Activated CD4-positive, alpha-beta T cell treated with anti-CD3 and anti-CD28 coated beads, Interleukin-2, amount 50 U/mL, for 1 hour (primary cell): ENCODE measurements around the gene RPS24.

Experiments used
- DNase-seq: peaks from one replicate; pipeline ENCODE4 v3.0.0-alpha.2; 2020

The RPS24 gene

DNA sequence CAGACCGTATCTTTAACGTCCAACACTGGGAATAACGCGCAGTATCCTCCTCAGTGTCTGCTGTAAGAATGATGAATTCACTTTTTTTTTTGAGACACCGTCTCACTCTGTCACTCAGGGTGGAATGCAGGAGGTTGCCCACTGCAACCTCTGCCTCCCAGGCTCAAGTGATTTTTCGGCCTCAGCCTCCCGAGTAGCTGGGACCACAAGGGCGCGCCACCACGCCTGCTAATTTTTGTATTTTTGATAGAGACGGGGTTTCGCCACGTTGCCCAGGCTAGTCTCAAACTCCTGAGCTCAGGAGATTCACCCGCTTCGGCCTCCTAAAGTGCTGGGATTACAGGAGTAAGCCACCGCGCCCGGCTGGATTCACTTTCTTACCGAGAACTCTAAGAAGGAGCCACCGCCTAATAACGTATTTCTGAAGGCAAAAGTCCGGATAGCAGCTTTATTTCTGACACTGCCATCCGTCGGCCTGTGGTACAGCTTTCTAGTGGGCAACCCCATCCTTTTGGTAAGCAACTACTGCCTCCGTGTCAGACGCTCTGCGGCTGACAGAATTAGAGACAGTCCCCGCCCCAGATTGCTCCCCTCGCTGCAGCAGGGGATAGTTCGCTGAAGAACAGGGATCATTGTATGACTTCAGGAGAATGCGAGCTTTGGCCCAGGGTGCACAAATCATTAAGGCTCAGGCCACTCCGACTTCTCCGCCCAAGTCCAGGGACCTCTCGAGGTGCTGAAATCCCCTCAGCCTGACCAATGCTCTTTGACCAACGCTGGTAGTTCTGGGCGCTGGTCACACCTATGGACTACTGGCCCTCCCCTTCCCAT lies 5.0 kb upstream of the RPS24 start:
- DNase-seq: no peak

- peak; percentile 91 for DNase-seq
These were observed 4.1 kb upstream of the RPS24 start, which contains the start of gene POLR3A for GRCh38 chr10:78029269-78030226. Gene POLR3A, minus strand, starts transcription at chr10:78029515. Its CDS starts 108 bp downstream, at chr10:78029407.

- DNase-seq: no peak
These were observed 351 bp upstream of the RPS24 start for GRCh38 chr10:78033387-78033636.

DNA sequence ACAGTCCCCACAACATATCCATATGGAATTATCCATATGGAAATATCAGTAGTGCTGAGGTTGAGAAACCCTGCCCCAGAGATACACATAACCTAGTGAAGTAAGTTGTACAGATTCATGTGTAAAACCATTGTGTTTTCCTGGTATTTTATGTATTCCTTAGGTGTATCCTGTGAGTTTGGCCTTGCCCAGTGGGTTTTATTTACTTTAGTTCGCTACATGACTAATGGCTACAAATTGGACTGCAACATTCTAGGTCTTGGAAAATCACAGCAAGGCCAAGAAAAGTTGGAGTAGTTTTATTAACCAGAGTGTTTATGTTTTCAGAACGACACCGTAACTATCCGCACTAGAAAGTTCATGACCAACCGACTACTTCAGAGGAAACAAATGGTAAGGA lies 1.4 kb downstream of the RPS24 start:
- no peak for DNase-seq

GRCh38 chr10:78035437-78035836 lies 1.8 kb downstream of the RPS24 start:
- DNase-seq: no peak

DNA sequence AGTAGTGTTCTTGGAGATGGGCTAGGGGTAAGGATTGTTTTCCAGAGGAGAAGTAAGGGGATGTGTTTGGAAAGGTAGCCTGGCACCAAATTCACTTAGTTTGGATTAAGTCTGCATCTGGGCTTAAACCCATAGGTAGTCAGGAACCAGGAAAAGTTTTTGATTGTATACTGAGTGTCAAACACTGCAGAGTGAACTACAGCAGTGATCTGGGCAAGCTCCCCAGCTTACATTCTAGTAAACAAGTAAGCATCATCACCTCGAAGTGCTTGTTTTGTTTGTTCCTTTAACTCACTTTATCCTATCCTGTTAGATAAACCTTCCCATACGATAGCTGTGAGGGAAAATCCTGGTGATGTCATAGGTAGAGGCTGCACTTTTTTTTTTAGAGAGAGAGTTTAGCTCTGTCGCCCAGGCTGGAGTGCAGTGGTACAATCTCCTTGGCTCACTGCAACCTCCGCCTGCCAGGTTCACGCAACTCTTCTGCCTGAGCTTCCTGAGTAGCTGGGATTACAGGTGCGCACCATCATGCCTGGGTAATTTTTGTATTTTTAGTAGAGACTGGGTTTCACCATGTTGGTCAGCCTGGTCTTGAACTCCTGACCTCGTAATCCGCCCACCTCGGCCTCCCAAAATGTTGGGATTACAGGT lies 2.4 kb downstream of the RPS24 start:
- no peak for DNase-seq

- DNase-seq: no peak
These were observed 4.4 kb downstream of the RPS24 start for GRCh38 chr10:78038105-78038504.

DNA sequence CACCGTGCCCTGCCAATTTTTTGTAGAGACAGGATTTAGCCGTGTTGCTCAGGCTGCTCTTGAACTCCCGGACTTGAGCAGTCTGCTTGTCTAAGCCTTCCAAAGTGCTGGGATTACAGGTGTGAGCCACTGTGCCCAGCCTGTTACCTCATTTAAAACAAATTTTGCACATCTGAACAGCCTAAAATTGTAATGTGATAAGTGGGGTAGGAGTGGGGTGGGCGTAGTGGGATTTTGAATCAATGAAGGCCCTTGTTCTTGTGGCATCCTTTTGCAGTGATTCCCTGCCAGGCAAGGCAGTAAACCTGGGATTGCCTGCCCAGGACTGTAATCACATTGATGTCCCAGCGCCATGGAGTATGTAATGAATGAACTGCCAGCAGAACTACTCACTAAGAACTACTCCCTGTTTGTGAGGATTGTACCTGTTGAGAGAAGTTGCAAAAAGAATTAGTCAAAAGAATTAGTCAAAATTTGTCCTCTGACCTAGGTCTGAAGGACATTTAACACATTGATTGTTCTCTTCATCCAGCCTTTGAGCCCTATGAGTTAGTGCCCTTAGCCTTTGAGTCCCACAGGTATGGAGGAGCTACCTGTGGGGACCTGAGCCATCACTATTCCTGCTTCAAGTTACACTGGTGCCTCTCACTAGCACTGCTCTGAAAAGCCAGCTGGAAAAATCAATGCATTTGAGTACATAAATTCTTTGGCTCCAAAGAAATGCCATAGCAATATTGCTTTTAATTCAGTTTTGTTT lies 5.3 kb downstream of the RPS24 start:
- DNase-seq: no peak

- no peak for DNase-seq
These were observed 6.1 kb downstream of the RPS24 start for GRCh38 chr10:78039743-78040142.

DNA sequence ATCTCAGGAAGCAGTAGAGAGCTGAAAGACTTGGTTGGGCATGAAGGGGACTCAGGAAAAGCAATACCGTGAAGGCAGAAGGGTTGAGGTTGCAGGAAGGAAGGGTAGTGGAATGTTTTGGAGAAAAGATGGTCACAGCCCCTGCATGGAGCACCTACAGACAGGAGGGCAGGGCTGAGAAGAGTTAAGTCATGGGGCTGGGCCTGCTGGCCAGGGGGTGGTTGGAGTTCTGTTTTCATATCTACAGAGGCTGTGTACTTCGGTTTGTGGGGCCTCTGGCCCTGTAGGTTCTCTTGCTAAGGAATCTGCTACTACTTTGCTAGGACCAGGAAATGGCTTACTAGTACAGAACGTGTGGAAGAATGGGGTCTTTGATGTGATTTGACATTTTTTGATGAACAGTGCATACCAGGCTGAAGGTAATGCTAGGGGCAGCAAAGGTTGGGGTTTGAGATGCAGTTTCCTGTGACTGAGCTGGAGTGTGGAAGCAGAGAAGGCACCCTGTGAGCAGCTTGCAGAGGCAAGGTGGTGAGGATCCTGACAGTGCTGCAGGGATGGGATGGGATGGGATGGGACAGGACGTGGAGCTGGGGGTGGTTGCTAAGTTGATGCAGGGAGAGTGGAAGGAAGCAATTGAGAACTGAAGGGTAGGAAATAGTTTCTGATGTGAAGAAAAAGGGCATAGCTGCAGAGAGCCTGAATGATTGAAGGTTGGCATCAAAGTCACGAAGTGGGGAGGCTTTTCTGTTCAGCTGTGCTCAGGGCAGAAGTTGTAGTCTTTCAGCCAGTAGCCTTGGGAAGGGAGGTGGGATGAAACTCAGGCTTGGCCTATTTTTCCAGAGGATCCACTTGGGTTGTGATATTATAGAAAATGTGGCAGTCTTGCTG lies 7.8 kb downstream of the RPS24 start:
- no peak for DNase-seq

GRCh38 chr10:78042058-78042751 lies 8.5 kb downstream of the RPS24 start:
- no peak for DNase-seq

- DNase-seq: no peak
These were observed 9.1 kb downstream of the RPS24 start for GRCh38 chr10:78042752-78043104.

DNA sequence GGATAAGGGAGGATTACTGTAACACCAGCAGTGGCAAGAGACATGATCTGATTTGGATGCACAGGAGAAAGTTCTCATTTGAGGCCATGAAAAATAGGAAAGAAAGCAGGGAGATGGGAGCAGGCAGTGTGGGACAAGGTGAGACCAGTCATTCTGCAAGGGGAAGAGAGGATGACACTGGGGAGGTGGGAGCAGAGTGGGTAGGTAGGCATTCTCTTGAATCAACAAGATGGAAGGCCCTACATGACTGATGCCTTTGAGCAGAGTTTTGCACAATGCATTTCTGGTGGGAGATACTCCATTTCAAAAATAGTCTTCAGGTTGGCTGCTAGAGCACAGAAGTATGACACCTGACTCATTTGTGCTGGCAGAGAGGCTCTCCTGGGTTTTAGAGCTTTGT lies 10.5 kb downstream of the RPS24 start:
- no peak for DNase-seq

DNA sequence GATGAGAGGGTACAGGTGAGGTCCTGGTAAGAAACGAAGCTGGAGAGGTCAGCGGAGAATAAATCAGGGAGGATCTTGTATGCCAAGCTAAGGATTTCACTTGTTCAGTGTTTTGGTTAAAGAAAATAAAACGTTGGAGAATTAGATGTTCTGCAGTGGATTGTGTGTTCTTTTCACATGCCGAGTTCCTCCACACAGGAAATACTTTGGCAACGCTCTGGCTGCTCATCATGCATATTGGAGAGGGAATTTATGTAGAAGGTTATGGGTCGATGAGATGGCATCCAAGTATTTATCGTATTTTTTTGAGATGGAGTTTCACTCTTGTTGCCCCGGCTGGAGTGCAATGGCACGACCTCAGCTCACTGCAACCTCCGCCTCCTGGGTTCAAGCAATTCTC lies 11.0 kb downstream of the RPS24 start:
- no peak for DNase-seq

- DNase-seq: no peak
These were observed 11.6 kb downstream of the RPS24 start for GRCh38 chr10:78045237-78045636.

DNA sequence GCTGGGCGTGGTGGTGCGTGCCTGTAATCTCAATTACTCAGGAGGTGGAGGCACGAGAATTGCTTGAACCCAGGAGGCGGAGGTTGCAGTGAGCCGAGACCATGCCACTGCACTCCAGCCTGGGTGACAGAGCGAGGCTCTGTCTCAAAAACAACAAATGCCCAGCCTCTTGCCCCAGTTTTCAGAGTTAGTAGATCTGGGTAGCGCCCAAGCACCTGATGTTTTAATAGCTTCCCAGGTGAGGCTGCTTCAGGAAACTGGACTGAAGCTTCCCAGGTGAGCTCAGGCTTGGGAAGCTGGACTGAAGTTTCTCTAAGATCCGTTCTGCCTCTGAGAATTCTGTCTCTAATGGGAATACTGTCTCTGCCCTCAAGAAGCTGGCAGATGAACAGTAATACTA lies 12.2 kb downstream of the RPS24 start:
- no peak for DNase-seq

DNA sequence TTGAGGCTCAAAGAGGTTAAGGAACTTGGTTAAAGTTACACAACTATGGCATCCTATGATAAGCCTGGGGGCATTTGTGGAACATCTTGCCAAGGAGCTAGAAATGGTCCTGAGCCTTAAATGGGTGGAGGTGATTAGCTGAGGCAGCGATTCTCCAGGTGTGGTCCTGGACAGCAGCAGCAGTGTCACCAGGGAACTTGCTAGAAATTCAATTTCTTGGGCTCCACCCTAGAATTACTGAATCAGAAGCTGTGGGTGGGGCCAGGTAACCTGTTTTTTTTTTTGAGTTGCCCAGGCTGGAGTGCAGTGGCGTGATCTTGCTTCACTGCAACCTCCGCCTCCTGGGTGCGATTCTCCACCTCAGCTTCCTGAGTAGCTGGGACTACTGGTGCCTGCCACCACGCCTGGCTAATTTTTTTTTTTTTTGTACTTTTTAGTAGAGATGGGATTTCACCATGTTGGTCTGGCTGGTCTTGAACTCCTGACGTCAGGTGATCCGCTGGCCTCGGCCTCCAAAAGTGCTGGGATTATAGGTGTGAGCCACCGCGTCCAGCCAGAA lies 13.1 kb downstream of the RPS24 start:
- no peak for DNase-seq

- DNase-seq: peak; percentile 85
These were observed 13.7 kb downstream of the RPS24 start for GRCh38 chr10:78047314-78047891.

DNA sequence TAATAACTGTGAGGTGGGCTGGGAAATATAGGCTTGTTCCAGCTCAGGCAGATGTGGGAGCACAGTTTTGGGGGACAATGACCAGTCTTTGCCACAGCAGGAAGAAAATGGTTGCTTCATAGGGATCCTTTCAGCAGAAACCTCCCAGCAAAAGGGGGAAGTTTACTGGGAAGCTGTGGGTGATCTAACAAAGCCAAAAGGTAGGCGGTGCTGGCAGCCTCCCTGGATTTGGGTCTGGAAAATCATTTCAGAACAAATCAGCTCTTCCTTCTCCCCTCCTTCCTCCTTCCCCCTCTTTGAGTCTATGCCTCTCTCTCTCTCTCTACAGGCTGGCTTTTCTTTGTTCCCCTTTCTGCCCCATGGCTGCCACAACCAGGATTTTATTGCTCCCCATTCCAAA lies 16.2 kb downstream of the RPS24 start:
- DNase-seq: no peak

- no peak for DNase-seq
These were observed 19.7 kb downstream of the RPS24 start for GRCh38 chr10:78053211-78053868.
